Measurements from ENCODE around the gene USP22.

Gene USP22

DNA sequence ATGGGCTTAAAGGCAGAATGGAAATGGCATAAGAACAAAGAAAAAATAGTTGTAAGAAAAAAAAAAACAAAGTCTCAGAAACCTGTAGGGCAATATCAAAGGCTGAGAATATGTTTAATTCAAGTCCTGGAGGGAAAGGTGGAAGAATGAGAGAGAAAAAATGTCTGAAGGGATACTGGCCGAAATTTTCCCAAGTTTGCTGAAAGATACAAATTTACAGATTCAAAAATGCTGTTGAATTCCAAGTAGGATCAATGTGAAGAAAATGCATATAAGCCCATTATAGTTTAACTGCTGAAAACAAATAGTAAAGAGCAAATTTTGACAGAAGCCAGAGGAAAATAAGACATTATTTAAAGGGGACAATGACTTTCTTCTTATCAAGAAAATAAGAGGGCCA, 6.6 kb upstream of the USP22 start:
- in situ Hi-C loops (cut with MboI; ENCODE audit: low sequenced_read_pairs) = no loop called here

GRCh38 chr17:21046216-21046615, 3.4 kb upstream of the USP22 start:
- in situ Hi-C loops (cut with MboI; ENCODE audit: low sequenced_read_pairs) = no loop called here

- in situ Hi-C loops (cut with MboI; ENCODE audit: low sequenced_read_pairs) = no loop called here
Observed at GRCh38 chr17:21044971-21045370, 2.2 kb upstream of the USP22 start.

DNA sequence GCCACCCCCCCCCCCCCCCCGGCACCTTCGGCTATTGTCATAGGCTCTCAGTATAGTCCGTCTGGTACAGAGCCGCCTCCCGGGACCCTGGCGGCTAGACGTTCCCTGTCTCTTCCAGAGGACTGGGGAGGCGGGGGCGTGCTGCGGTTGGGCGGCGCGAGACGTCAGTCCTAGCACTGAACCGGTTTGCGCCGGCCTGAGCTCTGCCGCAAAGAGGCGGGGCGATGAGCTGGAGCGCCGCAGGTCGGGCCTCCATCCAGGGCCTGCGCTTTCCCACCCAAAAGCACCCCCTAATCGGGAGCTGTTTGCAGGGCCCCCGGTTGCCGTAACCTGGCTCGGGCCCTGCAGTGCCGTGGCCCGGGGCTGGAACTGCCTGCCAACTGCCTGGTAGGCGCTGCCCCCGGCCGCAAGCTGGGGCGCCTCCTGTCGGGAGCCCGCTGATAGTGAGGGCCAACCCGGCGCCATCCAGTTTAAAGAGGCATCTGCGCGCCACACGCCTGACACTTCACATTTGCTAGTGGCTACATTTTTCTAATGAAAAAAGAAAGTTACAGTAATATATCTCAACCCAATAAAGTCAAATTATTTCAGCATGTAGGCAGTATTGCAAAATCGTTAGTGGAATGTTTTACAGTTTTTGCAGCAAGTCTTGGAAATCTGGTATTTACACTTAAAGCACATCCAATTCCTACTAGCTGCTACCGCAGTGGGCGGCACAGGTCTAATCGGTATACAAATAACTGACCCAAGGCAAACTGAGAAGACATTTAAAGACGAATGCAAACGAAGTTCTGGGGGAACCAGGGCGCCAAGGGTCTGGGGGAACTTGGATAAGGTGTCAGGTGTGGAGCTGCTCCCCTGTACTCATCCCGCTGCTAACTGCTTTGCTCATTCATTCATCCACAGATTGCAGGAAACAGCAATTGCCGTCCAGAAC, 753 bp upstream of the USP22 start:
- in situ Hi-C loops (cut with MboI; ENCODE audit: low sequenced_read_pairs) = no loop called here

DNA sequence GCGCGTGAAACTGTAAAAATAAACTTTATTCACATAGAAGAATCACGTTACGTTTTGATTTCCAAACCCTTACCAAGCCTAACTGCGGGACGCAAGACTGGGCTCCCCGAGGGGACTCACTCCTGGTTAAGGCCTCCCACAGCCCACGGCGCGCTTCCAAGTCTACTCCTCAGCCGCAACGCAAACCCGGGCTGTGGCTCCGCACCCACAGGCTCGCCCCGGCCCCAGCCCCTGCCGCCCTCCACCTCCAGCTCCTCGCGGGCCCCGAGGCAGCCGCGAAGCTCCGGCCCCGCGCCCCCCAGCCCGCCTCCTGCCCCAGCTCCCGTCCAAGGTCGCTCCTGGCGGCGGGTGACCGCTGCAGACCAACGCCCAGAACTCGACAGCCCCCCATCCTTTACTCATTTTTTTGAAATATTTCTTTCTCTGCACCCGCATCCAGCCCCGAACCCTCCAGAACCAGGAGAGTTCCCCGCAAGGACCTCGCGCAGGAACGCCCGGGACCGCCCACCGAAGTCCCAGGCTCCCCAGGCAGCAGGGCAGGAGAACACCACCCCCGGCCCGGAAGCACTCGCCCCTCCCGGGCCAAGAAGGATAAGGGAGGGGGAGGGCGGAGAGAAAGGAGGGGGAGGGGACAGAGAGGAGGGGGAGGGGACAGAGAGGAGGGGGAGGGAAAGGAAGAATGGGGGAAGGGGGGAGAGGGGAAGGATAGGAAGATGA, 912 bp downstream of the USP22 start:
- in situ Hi-C loops (cut with MboI; ENCODE audit: low sequenced_read_pairs) = no loop called here

- in situ Hi-C loops (cut with MboI; ENCODE audit: low sequenced_read_pairs) = no loop called here
Observed at GRCh38 chr17:21039839-21040575, 2.8 kb downstream of the USP22 start.

DNA sequence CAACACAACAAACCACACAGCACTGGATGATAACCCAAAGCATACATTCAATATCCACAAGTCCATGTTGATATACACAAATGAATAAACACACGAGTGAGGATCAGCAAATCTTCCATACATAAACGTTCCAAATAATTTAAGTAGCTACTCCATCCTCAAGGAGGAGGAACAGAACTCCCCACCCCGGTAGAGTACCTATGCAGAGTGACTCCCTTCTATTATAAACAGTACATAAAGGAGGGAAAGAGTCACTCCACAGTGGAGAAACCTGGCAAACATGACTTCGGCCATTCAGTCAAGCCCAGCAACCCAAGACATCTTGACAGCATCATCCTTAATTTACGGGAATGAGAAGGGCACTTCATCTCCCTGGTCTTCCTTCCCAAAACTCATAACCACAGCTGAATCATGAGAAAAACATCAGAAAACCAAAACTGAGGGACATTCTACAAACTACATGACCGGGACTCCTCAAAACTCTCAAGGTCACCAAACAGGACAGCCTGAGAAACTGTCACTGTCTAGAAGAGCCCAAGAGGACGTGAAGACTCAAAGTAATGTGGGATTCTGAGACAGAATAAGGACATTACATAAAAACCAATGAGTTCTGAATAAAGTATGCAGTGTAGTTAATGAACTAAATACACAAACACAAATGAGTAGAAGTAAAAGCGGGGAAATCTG, 5.6 kb downstream of the USP22 start:
- in situ Hi-C loops (cut with MboI; ENCODE audit: low sequenced_read_pairs) = no loop called here

- in situ Hi-C loops (cut with MboI; ENCODE audit: low sequenced_read_pairs) = no loop called here
Observed at GRCh38 chr17:21036361-21036881, 6.4 kb downstream of the USP22 start.

GRCh38 chr17:21035406-21035805, 7.4 kb downstream of the USP22 start:
- in situ Hi-C loops (cut with MboI; ENCODE audit: low sequenced_read_pairs) = no loop called here

- in situ Hi-C loops (cut with MboI; ENCODE audit: low sequenced_read_pairs) = no loop called here
Observed at GRCh38 chr17:21034340-21035235, 8.2 kb downstream of the USP22 start.

DNA sequence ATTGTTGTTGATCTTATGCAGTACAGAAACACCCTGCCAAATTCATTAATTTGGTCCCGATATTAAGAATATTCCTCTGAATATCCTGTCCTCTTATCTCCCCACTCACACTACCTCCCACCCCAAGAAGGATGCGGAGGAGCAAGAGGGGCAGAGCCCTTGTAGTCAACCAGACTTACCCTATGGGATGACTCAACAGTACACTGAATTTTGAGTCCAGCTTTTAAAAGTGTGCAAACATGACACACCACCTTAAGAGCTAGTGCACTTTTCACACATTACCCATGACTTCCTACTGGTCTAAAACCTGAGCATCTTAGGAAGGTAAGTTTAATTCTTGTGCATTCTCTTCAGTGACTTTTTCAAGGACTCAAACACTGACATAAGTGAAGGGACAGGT, 9.5 kb downstream of the USP22 start:
- in situ Hi-C loops (cut with MboI; ENCODE audit: low sequenced_read_pairs) = no loop called here

GRCh38 chr17:21031756-21032396, 10.9 kb downstream of the USP22 start:
- in situ Hi-C loops (cut with MboI; ENCODE audit: low sequenced_read_pairs) = no loop called here

GRCh38 chr17:21030375-21030774, 12.4 kb downstream of the USP22 start:
- in situ Hi-C loops (cut with MboI; ENCODE audit: low sequenced_read_pairs) = no loop called here

DNA sequence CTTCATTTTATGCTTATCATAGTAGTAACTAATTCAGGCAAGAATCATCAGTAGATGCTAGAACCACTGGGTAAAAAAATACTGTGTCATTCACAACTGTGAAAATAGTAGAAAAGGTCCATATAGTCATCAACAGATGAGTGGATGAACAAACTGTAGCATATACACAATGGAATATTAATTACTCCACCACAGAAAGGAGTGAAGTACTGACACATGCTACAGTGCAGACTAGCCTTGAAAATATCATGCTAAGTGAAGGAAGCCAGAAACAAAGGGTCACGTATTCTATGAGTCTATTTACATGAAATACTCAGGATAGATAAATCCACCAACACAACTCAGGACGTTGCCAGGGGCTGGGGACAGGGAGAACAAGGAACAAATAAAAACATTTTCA, 13.3 kb downstream of the USP22 start:
- in situ Hi-C loops (cut with MboI; ENCODE audit: low sequenced_read_pairs) = no loop called here

GRCh38 chr17:21029036-21029435, 13.8 kb downstream of the USP22 start:
- in situ Hi-C loops (cut with MboI; ENCODE audit: low sequenced_read_pairs) = no loop called here

GRCh38 chr17:21028192-21028591, 14.6 kb downstream of the USP22 start:
- in situ Hi-C loops (cut with MboI; ENCODE audit: low sequenced_read_pairs) = no loop called here

GRCh38 chr17:21027031-21027430, 15.8 kb downstream of the USP22 start:
- in situ Hi-C loops (cut with MboI; ENCODE audit: low sequenced_read_pairs) = no loop called here

DNA sequence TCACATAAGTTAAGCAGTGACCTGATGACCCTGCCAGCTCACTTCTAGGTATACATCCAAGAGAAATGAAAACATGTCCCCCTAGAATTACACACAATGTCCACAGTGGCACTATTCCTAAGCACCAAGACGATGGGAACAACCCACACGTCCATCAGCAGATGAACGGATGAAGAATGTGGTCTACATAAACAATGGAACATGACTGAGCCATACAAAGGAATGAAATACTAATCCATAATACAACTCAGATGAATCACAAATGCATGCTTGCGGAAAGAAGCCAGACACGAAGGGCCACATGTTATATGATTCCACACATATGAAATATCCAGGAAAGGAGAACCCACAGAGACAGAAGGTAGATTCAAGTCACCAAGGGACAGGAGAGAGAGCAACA, 17.4 kb downstream of the USP22 start:
- in situ Hi-C loops (cut with MboI; ENCODE audit: low sequenced_read_pairs) = no loop called here

- in situ Hi-C loops (cut with MboI; ENCODE audit: low sequenced_read_pairs) = no loop called here
Observed at GRCh38 chr17:21024024-21024423, 18.8 kb downstream of the USP22 start.
